Measurements from ENCODE around the gene DIRAS1.
"Not testable (repeated sequence)": the region's sequence is repeated elsewhere in the genome, so short reads cannot be mapped to it uniquely, and the experiment has no call there.

DIRAS1 gene

GRCh38 chr19:2726160-2726855 lies 5.1 kb upstream of the DIRAS1 start:
- DNase-seq, result no peak

- DNase-seq, result no peak
Observed at GRCh38 chr19:2724148-2724557, 3.0 kb upstream of the DIRAS1 start.

GRCh38 chr19:2723747-2724146 lies 2.6 kb upstream of the DIRAS1 start:
- DNase-seq, result no peak

- no peak for DNase-seq
Observed at GRCh38 chr19:2723345-2723715, 2.2 kb upstream of the DIRAS1 start.

- no peak for DNase-seq
Observed at GRCh38 chr19:2722541-2723344, 1.6 kb upstream of the DIRAS1 start.

- DNase-seq, result no peak
Observed at GRCh38 chr19:2721570-2722540, 683 bp upstream of the DIRAS1 start.

GRCh38 chr19:2719920-2720776 lies 1.0 kb downstream of the DIRAS1 start:
- no peak for DNase-seq

GRCh38 chr19:2719232-2719735 lies 1.9 kb downstream of the DIRAS1 start:
- no peak for DNase-seq

GRCh38 chr19:2717638-2718541 lies 3.3 kb downstream of the DIRAS1 start:
- DNase-seq, result no peak

GRCh38 chr19:2716722-2717637 lies 4.2 kb downstream of the DIRAS1 start:
- no peak for DNase-seq

- DNase-seq, result no peak
Observed at GRCh38 chr19:2716275-2716650, 4.9 kb downstream of the DIRAS1 start.

- DNase-seq, result no peak
Observed at GRCh38 chr19:2715470-2716274, 5.5 kb downstream of the DIRAS1 start.

- DNase-seq, result no peak
Observed at GRCh38 chr19:2714531-2715269, 6.5 kb downstream of the DIRAS1 start.

GRCh38 chr19:2714102-2714501 lies 7.1 kb downstream of the DIRAS1 start:
- not testable (repeated sequence) for DNase-seq

GRCh38 chr19:2713170-2713569 lies 8.0 kb downstream of the DIRAS1 start:
- DNase-seq, result not testable (repeated sequence)

- no peak for DNase-seq
Observed at GRCh38 chr19:2711875-2712205, 9.3 kb downstream of the DIRAS1 start.

- no peak for DNase-seq
Observed at GRCh38 chr19:2711172-2711874, 9.8 kb downstream of the DIRAS1 start.

- no peak for DNase-seq
Observed at GRCh38 chr19:2706251-2706650, 14.9 kb downstream of the DIRAS1 start.
